ENCODE data around the gene NARS2. TPM values are rescaled to one million over a fixed set of nuclear protein-coding genes. Genes with fewer than 3 reads are reported as not detected.

Gene NARS2
- total RNA-seq, 1 donor from 2014 or later, result 17.5 TPM

- intact Hi-C loops (cut with micrococcal nuclease), result no loop called here
- no peak for DNase-seq
- no peaks in the 10 kb centered on the region for H3K27me3 ChIP-seq (ENCODE audit: low read depth)
- peaks cover 13% of the 10 kb centered on the region for H3K36me3 ChIP-seq
- TF ChIP-seq CTCF (IDR thresholded peaks at IDR 0.05; ENCODE audit: borderline replicate concordance), result no peak
- H3K4me3 ChIP-seq, result no peak overlapping the region
- no peaks in the 10 kb centered on the region for H3K9me3 ChIP-seq (replicated peaks)
- peaks cover 4% of the 10 kb centered on the region for H3K4me1 ChIP-seq
- no peak overlapping the region for H3K27ac ChIP-seq (replicated peaks)
Observed at GRCh38 chr11:78438298-78438975, 136.2 kb downstream of the NARS2 start.

DNA sequence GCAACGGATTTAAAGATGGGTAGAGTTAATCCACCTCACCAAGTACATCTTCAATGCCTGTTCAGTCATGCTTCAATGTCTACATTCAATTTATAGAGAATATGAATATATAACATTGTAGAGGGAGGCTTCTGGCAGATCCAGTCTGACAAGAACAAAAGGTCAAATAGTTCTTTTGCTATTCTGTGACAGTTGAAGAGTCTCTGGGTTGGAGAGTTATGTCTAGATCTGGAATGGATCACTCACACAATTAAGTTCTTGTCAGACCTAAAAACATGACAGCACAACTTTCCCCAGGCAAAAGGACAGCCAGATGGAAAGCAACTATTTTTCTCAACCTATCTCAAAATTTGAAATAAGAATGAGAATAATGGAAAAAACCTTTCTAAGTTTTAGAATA lies 141.7 kb downstream of the NARS2 start:
- H3K27ac ChIP-seq (replicated peaks), result peak overlapping the region; percentile 13
- intact Hi-C loops (cut with micrococcal nuclease), result no loop called here
- no peaks in the 10 kb centered on the region for H3K27me3 ChIP-seq (ENCODE audit: low read depth)
- H3K9me3 ChIP-seq (replicated peaks), result no peaks in the 10 kb centered on the region
- TF ChIP-seq CTCF (IDR thresholded peaks at IDR 0.05; ENCODE audit: borderline replicate concordance), result no peak
- H3K4me3 ChIP-seq, result no peak overlapping the region
- peaks cover 23% of the 10 kb centered on the region for H3K4me1 ChIP-seq
- DNase-seq, result no peak
- H3K36me3 ChIP-seq, result no peaks in the 10 kb centered on the region

DNA sequence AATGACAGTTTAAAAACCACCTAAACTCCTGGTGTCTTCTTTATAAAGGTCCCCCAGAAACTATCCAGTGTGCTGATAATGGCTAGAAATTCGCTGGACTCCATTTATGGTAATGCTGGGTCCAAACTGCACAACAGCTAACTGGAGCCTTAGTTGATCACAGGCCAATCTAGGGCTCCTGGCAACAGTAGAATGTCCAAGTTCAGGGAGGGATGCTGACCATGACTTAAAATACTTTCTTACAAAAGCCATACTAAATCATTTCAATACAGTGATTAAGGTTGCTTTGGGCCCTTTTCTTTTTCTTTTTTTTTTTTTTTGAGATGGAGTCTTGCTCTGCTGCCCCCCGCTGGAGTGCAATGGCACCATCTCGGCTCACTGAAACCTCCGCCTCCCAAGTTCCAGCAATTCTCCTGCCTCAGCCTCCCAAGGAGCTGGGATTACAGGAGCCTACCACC lies 142.6 kb downstream of the NARS2 start:
- peak; percentile 59 for TF ChIP-seq CTCF (IDR thresholded peaks at IDR 0.05; ENCODE audit: borderline replicate concordance)
- Histone ChIP-seq H3K27me3 (ENCODE audit: low read depth) (no peaks in the 10 kb centered on the region), H3K9me3 (replicated peaks) (no peaks in the 10 kb centered on the region), H3K36me3 (no peaks in the 10 kb centered on the region), H3K27ac (replicated peaks) (no peak overlapping the region), H3K4me1 (peaks cover 24% of the 10 kb centered on the region), H3K4me3 (no peak overlapping the region)
- intact Hi-C loops (cut with micrococcal nuclease), result no loop called here
- no peak for DNase-seq

GRCh38 chr11:78429660-78430059 lies 145.0 kb downstream of the NARS2 start:
- intact Hi-C loops (cut with micrococcal nuclease), result no loop called here
- H3K27ac ChIP-seq (replicated peaks), result no peak overlapping the region
- H3K27me3 ChIP-seq (ENCODE audit: low read depth), result no peaks in the 10 kb centered on the region
- TF ChIP-seq CTCF (IDR thresholded peaks at IDR 0.05; ENCODE audit: borderline replicate concordance), result no peak
- H3K4me3 ChIP-seq, result no peak overlapping the region
- DNase-seq, result no peak
- peaks cover 24% of the 10 kb centered on the region for H3K4me1 ChIP-seq
- no peaks in the 10 kb centered on the region for H3K36me3 ChIP-seq
- H3K9me3 ChIP-seq (replicated peaks), result no peaks in the 10 kb centered on the region

GRCh38 chr11:78429209-78429608 lies 145.5 kb downstream of the NARS2 start:
- H3K9me3 ChIP-seq (replicated peaks), result no peaks in the 10 kb centered on the region
- no peaks in the 10 kb centered on the region for H3K27me3 ChIP-seq (ENCODE audit: low read depth)
- intact Hi-C loops (cut with micrococcal nuclease), result no loop called here
- no peak for TF ChIP-seq CTCF (IDR thresholded peaks at IDR 0.05; ENCODE audit: borderline replicate concordance)
- H3K27ac ChIP-seq (replicated peaks), result no peak overlapping the region
- no peak for DNase-seq
- H3K4me3 ChIP-seq, result no peak overlapping the region
- no peaks in the 10 kb centered on the region for H3K36me3 ChIP-seq
- peaks cover 24% of the 10 kb centered on the region for H3K4me1 ChIP-seq
